GM19239 (cell line): Measurements from ENCODE around the gene PYGM.
A peak's percentile ranks its signal among the peaks of the same experiment; 100 is the strongest.

Experiments used
- DNase-seq: peaks from one replicate; pipeline ENCODE4 v3.0.0; 2011; ENCODE audit warnings: low spot score; ENCODE audit not compliant: insufficient read length
- FAIRE-seq: peaks from 2 replicates; lab custom pipeline; 2011; peaks lifted over from hg19 to GRCh38; lab: Jason Lieb, UNC

Gene PYGM

DNA sequence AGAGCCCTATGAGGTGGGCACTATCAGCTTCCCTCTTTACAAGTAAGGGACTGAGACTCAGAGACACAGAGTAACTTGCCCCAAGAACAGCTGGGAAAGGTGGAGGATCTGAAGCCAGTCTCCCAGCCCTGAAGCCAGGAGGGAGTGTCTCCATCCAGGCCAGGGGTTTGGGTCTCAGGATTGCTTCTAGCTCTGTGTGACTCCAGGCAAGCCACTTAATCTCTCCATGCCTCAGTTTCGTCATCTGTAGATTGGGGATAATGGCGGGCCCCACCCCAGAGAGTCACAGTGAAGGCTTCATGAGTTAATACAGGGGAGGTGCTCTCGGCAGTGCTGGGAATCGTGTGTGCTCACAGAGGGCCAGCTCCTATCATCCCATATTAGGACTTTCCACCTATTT, 32.7 kb upstream of the PYGM start:
- DNase-seq (no peak), FAIRE-seq (no peak)

DNA sequence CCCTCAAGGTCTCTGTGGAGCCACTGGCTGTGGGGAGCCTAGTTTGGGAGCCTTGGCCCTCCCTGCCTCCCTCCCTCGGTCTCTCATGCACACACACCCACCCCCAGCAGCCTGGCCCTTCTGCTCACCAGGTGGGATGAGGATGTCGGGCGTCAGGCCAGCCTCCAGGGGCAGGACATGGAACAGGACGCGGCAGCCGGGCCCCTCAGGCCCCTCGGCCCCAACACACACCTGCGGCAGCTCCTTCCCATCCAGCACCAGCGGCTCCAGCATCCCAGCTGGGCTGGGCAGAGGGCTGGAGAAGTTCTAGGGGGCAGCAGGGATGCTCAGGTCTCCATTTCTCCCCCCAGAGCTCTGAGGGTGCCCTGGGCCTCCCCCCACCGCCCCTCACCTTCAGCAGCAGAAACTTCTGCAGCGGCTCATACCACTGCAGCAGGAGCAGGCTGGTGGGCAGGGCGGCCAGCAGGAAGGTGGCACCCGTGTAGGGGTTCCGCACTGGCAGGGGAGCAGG, 32.1 kb upstream of the PYGM start:
- no peak for DNase-seq
- no peak for FAIRE-seq

DNA sequence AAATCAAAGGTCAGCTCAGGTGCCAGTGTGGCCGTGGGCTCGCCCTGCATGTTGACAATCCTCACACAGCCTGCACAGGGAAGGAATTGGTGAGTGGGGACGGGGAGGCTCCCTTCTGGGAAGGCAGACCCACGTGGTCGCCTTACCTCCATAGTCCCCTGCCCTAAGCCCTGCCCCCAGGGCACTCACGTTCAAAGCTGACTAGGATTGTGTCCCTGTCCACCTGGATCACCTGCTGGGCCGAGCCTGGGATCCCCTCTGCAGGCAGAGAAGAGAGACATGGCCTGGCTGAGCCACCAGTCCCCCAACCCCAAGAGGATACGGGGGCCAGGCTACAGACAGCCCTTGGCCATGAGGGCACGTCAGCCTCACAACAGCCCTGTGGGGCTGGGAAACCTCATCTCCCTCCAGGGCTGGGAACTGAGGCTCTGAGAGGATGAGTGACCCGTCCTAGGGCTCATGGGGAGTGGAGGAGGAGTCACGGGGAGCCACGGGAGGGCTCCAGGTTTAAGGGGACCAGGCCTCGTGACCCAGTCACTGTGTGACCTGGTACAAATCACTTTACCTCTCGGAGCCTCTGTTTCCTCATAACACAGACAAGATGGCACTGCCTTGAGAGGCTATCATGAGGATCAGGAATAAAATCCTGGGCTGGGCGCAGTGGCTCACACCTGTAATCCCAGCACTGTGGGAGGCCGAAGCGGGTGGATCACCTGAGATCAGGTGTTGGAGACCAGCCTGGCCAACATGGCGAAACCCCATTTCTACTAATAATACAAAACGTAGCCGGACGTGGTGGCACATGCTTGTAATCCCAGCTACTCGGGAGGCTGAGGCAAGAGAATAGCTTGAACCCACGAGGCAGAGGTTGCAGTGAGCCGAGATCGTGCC, 30.7 kb upstream of the PYGM start:
- DNase-seq (no peak), FAIRE-seq (no peak)

DNA sequence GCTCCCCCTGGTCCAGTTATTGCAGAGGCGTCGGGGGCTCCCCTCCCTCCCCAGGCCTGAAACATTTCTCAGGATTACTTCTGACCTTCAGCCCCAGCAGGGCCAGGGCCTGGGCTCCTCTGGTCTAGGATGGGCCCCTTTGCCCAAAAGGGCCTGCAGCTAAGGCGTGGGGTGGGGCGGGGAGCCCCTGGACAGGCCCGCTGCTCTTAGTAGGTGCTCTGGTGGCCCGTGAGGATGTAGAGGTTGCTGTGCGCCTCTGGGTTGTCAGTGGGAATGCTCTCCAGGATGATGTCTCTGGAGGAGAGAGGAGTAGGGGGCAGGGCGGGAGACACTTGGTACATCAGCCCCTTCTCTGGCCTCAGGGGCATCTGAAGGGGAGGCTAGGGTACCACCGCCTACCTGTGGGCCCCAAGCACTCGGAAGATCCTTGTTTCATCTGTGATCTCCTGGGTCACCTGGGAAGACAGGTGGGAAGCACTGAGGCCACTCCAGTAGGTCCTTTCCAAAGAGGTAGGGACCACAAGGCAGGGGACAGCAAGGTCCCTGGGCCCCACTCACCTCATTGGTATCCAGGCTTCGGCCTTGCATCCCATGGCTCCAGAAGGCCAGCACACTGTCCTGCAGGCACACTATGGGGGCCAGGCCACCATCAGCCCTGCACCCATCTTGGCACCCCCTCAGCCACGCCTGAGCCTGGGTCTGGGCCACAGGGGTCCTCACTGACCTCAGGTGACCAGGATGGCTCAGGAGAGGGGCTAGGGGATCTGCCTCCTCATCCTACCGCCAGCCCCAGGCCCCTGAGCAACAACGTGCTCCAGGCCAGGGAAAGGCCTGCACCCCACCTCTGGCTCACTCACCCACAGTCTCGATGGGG, 29.8 kb upstream of the PYGM start:
- DNase-seq (no peak), FAIRE-seq (no peak)

DNA sequence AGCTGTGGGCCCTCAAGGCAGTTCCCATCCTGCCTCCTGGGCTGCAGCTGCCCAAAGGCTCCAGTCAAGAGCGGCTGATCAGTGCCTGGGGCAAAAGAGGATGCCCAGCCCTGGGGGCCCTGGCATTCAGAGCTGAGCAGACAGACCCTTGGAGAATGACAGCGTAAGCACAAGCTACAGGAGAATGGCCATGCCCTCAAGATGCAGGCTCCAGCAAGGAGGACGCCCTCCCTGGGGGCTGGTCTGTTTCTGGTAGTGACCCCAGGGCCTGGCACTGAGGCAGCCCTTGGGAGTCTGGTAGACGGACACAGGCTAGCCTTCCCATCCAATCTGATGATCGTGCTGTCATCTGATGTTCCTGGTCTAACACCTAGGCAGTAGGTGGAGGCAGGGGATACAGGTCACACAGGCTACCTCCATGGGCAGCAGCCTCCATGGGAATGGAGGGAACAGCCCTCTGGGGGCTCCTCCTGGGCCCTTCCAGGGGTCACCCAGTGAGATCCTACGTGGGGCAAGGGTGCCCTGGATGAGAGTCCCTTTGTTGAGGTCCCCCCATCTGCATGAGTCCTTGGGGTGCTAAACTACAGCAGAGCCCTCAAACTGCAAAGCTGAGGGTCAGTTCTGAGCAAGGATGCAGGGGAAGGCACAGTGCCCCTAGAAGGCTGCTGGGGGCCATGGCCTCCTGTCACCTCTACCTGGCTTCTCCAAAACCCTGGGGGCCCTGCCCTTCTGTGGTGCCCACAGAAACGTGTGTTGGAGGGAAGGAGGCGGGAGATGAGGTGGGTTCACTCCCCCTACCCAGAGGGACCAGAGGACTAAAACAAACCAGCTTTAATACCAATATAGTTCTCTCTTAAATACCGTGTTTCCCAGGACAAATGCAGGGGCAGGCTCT, 28.8 kb upstream of the PYGM start:
- no peak for FAIRE-seq
- DNase-seq: no peak

DNA sequence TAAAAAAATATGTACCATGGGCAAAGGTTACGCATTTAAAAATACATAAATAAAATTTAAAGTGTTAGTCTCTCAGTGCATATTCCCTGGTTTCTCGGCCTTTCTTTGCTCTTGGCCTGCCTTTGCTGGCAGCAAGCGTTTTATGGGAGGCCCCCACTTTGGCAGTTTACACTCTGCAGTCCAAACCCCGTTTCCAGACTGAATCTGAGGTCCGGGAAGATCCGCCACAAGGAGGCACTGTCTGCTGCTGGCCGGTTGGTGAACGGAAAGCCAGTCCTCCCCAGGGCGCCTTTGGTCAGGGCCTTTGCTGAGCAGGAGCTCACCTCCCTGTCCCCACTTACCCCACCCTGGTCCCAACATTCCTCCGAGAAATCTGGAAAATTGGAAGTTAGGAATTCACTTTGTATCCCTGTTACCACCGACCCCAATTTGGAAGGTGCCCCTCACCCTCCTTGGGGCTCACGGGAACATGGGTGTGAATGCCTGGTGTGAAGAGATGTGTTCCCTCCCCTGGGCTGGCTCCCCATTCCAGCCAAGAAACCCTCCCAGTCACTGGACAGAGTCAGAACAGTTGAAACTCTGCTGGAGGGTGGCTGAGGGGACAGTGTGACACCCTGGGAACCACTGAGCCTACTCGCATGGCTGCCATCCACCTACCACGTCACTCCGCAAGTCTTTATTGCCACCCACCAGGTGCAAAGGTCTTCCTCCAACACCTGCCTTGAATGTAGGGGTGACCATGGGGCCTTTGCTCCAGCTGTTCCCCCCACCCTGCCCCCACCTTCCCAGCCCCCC, 27.9 kb upstream of the PYGM start:
- DNase-seq (peak; percentile 77), FAIRE-seq (peak; percentile 11)

DNA sequence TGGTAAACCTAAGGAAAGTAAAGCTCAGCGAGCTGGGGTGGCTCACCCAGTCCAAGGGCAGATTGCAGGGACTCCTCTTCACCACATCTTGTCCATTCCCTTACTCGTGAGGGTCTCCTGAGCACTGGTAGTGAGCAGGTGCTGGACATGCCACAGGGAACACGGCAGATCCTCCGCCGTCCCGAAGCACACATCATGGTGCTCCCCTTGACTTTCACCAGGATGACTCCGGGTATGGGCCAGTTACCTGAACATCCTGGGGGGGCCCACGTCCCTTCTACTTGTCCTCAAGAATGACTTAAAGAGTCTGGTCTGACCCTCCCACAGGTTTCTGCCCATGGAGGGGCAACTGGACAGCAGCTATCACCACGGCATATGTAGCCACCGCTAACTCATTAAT, 26.5 kb upstream of the PYGM start:
- FAIRE-seq (no peak), DNase-seq (no peak)

DNA sequence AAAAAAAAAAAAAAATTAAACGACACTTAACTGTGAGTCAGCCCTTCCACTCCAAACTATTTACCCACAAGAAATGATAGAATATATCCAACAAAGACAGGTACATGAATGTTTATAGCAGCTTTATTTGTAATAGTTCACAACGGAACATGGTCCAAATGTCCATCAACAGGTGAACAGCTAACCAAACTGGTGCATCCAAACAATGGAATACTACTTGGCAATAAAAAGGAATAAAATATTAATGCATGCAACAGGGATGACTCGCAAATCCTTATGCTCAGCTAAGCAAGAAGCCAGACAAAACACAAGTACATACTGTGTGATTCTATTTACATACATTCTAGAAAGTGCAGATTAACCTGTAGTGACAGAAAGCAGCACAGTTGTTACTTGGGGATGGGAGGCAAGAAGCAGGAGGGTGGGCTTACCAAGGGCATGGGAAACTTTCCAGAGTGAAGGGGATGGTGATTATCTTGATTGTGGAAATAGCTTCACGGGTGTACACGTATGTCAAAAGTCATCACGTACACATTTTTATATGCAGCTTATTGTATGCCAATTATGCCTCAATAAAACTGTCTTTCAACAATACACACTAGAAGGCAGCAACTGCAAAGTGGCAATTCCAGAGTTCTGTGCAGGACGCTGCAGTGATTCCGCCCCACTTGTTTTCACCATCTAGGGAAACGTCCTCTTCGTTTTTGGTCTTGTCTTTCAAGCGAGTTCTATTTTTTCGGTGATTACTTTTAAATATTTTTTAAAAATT, 25.2 kb upstream of the PYGM start:
- FAIRE-seq (no peak), DNase-seq (no peak)

DNA sequence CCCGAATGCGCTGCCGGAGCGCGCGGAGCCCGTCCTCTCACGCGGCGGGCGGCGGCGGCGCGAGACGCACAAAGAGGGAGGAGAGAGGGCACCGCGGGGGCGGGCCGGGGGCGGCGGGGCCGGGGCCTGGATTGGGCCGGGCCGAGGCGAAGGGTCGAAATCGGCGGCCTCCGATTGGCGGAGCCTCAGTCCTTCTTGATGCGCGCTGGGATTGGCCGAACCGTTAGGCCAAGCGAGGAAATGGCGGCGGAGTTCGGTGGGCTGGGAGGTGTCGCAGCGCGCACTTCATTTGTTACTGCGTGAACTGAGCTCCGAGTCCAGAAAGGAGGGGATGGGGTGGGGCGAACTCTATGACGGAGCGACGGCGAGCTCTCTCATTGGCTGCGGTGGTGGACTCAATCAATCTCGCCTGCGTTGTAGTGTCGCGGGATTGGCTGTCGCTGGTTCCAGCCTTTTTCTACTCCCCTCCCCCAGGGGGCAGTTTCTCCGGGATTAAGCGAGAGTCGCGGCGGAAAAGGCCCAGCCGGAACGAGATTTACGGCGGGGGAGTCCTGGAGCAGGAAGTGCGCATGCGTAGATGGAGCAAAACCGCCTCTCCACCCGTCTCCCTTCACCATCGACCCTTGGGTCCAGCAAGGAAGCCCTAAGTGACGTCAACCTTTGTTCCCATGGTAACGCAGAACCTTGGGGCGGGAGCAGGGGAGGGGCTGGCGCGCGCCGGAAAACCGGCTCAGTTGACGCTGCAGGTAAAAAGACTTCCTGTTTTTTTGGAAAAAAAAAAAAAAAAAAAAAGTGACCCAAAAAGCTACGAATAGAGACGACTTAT, 18.9 kb upstream of the PYGM start, which contains the start of gene SF1:
Gene SF1 (minus strand): TSS at position 70 of the 826 bp plus-strand sequence. CDS start 150 bp downstream, outside the sequence.
- DNase-seq (peak; percentile 92), FAIRE-seq (peak; percentile 97)

DNA sequence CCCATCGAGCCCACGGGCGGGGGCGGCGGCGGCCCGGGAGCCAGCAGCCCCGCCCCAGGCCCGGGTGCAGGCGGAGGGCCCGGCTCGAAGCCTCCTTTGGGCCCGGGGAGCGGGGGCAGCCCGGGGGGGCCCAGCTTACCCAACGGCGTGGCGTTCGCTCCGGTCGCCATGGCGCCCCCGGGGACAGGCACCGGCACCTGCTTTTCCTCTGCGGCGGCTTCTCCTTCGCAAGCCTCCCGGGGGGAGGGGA, 18.4 kb upstream of the PYGM start:
- no peak for FAIRE-seq
- DNase-seq: no peak

DNA sequence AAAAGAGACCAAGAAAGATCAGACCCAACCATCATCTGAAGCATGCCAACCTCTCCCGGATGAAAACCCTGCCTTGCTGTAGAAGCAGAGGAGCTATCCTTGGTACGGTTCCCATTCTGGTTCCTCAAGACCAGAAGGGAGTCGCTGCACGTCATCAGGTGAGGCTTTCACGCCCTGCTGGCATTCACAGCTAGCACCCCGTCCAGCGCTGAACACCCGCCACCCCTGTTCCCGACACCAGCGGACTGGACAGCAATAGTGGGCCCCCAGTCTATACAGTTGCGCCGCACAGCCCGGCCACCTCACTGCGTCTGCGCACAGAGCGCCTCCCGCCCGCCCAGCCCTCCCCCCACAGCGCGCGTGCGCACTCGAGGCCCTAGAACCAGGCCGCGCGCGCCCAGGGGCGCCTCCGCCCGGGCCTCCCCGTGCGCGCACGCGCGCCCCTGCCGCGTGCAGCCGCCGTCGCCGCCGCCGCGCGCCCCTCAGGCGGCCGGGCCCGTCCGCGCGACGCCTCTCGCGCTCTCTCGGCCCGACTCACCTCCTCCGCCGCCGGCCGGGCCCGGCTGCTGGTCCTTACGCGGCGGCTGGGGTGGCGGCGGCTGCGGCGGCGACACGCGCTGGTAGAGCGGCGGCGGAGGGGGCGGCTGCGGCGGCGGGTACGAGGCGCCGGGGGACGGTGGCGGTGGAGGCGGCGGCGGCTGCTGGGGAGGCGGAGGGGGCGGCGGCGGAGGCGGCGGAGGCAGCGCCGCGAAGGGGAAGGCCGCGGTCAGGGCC, 17.9 kb upstream of the PYGM start:
- peak; percentile 71 for DNase-seq
- FAIRE-seq: peak; percentile 65

DNA sequence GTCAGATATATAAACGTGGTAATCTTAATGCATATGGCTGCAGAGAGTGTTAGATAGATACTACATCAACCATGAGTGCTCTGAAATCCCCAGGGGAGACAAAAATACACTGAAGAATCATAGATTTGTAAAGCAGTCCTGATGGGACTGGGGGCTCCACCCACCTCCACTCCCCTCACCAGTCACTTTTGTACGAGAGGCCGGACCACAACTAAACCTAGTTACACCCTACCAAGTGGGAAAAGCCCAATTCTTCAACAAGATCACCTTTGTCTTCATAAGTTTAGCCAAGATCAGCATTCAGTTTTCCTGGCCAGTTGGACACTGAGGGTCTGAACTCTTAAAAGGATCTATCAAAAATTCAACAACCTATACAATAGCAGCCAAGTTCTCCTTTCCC, 17.1 kb upstream of the PYGM start:
- DNase-seq (no peak), FAIRE-seq (no peak)

DNA sequence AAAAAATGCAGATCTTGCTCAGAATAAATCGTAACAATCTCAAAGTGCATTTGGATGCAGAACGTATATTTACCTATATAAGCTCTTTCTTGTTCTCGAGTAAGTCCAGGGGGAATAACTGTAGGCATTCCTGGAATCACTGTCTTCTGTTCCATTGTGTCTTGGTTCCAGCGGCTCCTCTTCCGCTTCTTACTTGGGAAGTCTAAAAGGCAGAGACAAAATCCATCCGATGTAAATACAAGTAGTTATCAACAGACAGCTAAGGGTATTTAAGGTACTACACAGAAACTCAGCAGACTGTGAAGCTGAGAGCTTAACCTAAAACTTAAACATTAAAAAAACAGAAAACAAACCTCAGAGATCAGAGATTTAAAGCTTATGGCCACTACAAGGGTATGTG, 16.7 kb upstream of the PYGM start:
- FAIRE-seq (no peak), DNase-seq (no peak)

DNA sequence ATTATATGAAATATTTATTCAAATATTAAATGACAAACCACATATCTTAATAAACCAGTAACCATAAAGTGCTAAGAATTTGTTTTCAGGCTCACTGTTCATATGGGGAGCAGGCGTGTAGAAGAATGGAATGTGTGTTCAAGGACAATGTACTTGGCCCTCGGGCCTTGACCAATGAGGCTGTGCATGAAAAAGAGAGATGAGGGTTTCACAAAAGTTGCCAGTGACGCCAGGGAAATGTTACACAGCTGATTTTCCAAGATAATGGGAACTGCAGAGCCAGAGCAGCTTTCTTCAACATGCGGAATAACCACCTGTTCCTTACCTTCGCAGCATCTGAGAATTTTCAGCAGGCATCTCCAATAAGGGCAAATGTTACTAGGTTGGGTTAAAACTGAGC, 14.4 kb upstream of the PYGM start:
- DNase-seq (no peak), FAIRE-seq (no peak)

DNA sequence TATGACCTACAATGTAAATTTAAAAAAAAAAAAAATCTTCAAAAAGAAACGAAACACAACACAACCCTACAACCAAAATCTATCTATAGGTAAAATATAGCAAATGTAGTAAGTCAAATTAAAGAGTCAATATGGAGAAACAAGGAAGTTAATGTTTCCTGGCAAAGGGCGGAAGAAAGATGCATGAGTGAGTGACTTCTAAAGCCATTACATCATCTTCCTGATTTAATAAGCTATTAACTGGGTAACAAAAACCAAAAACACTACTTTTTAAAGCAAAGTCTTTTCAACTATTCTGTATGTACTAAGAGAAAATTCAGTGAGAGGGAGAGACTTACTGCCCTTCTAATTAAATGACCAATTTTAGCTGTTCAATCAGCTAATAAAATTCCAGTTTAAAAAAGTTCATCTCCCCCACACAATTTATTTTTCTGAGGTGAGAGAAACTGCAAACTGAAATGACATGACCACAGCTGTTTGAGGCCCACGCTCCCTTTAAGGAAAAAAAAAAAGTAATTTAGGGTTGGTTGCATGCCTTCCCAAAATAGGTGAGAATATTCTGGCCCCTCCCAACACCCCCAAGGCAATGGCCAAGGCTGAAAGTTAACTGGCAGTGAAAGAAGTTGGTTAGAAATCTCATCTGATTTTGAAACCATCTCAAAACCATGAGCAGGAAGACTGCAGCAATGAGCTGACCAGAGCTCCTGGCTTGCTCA, 12.7 kb upstream of the PYGM start:
- peak; percentile 55 for FAIRE-seq
- no peak for DNase-seq

DNA sequence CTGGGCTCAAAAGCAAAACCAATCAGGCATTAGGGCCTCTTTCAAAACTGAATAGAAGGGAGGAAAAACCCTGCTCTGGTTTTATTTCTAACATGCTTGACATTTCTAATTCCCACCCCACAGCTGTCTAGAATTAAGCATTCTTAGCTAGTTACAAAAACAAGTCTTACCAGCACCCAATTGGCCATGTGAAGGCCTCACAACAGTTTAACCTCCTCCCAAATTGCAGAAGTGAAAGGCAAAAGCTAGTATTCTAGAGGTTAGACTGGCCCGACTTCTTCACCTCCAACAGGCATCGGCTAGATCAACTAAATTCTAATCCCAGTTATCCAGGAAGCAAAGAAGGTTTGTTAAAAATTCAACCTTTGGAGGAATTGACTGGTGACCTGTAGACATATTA, 12.1 kb upstream of the PYGM start:
- peak; percentile 23 for FAIRE-seq
- no peak for DNase-seq

DNA sequence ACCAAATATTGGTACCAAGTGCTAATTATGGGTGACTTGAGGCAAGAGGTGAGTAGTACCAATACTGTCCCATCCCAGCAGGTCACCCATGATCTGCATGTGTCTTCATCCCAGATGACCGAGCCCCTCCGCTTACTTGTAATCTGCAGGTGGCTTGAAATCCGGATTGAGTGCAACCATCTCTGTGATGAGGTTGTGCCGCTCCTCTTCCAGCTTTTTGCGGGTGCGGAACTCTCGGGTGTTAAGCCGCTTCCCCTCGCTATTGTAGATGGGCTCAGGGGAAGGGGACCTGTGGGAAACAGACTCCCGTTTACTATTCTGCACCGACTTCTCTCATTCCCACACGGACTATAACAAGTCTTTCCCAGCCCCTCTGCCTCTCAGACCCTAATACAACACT, 10.3 kb upstream of the PYGM start:
- FAIRE-seq (no peak), DNase-seq (no peak)
